Bronchus fibroblast of lung (primary cell): ENCODE measurements around the gene AKR1C2. TPM values are rescaled to one million over a fixed set of nuclear protein-coding genes. Genes with fewer than 3 reads are reported as not detected.

ENCODE experiments used
- total RNA-seq: library from RNA; depleted of rRNA; stranded (reverse); fragments of >200 nt; gene quantifications from 2 replicates; pipeline ENCODE4 v1.2.3, GENCODE V29; 2015

AKR1C2 gene
- 2.5 and 3.9 TPM in 2 replicates for total RNA-seq

GRCh38 chr10:5003127-5004029, at the start of gene AKR1C2:
AKR1C2 (minus strand) TSS chr10:5003857; CDS start chr10:5003835, 22 bp downstream.

GRCh38 chr10:4962876-4963814, 40.5 kb downstream of the AKR1C2 start, which contains the start of gene AKR1C1:
AKR1C1 (plus strand) TSS chr10:4963415; CDS start chr10:4963445, 30 bp downstream.

Other genes with a start within 250 kb of the AKR1C2 start
- 4.2 and 5.8 TPM in 2 replicates for gene AKR1E2, start 177.7 kb downstream of the AKR1C2 start, total RNA-seq
- gene AKR1C1, start 40.4 kb downstream of the AKR1C2 start, total RNA-seq = 27.1 and 28.4 TPM in 2 replicates
- gene AKR1C3, start 90.6 kb upstream of the AKR1C2 start, total RNA-seq = 0.67 and 1.8 TPM in 2 replicates
- gene AKR1C8, start 181.3 kb upstream of the AKR1C2 start, total RNA-seq = not detected in 2 replicates
- gene AKR1C4, start 193.0 kb upstream of the AKR1C2 start, total RNA-seq = not detected in 2 replicates